ENCODE results near the gene PXDC1. TPM values are rescaled to one million over a fixed set of nuclear protein-coding genes. Genes with fewer than 3 reads are reported as not detected.

Gene PXDC1
- total RNA-seq, 1 experiment from 2014 or later: 6.3 TPM

DNA sequence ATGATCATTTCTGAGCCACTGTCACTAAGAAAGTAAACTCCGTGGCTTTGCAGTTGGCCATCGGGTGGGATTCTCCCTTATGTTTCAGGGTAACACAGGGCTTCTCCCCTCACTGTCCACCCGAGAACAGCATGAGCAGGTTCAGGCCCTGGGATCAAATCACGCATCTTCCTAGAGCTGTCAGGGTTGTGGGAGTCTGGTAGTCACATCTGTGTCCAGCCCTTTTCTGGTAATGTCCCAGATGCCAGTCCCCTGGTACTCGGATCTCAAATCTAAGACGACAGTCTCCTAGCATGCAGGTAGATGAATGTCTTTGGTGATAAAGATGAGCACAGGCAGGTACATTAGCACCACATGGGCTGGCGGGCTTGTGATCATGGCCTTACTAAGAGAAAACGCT lies 4.8 kb downstream of the PXDC1 start:
- ChIA-PET RAD21 (ENCODE audit: low non-redundant PET in 1 of 2, low total read pairs in 2 of 2, uncharacterized antibody in 2 of 2, unreplicated experiment in 2 of 2) (no interaction called here), CTCF (no interaction called here), POLR2A (no interaction called here)
- Histone ChIP-seq H3K9ac (ENCODE audit: low read length) (no peak overlapping the region), H3K4me2 (ENCODE audit: low read length) (no peak overlapping the region), H3K27me3 (ENCODE audit: insufficient read depth, low read length) (no peaks in the 10 kb centered on the region), H3K4me3 (replicated peaks in 1 of 2; ENCODE audit: low read depth in 1 of 2, low read length in 2 of 2) (no peak overlapping the region), H4K20me1 (ENCODE audit: insufficient read depth) (no peaks in the 10 kb centered on the region), H3K36me3 (ENCODE audit: control insufficient read depth in 1 of 2, insufficient read depth in 2 of 2, low read length in 2 of 2) (no peaks in the 10 kb centered on the region), H3K9me3 (ENCODE audit: control insufficient read depth in 1 of 2, insufficient read depth in 1 of 2, low read depth in 1 of 2, low read length in 2 of 2) (no peaks in the 10 kb centered on the region), H2AFZ (ENCODE audit: low read depth, low read length, poor library complexity, severe bottlenecking) (no peak overlapping the region), H3K9me2 (ENCODE audit: insufficient read depth) (no peaks in the 10 kb centered on the region), H3K27ac (ENCODE audit: low read depth, low read length) (no peak overlapping the region), H3K79me2 (ENCODE audit: insufficient read depth, low read length) (peaks cover 11% of the 10 kb centered on the region; the same call in 1 of the 2 replicates), H3K4me1 (ENCODE audit: control insufficient read depth in 1 of 2, insufficient read depth in 2 of 2, low read length in 2 of 2) (peaks cover 9 to 51% of the 10 kb centered on the region in 2 experiments; a peak in 3 of 4 replicates)
- ATAC-seq (no peak), DNase-seq (ENCODE audit: low read depth, low spot score) (no peak)
- TF ChIP-seq CBX3 (IDR thresholded peaks at IDR 0.05; ENCODE audit: low read depth): no peak
- TF ChIP-seq POLR2AphosphoS5 (IDR thresholded peaks at IDR 0.05; ENCODE audit: low read depth, low read length): no peak
- TF ChIP-seq POLR2A (IDR thresholded peaks at IDR 0.05; ENCODE audit: borderline replicate concordance, extremely low read depth, insufficient read depth, insufficient read length): no peak
- no peak for TF ChIP-seq ELF1 (IDR thresholded peaks at IDR 0.05; ENCODE audit: borderline replicate concordance, low read depth)
- no peak for TF ChIP-seq ZFX (IDR thresholded peaks at IDR 0.05)
- no peak for TF ChIP-seq EZH2 (IDR thresholded peaks at IDR 0.05)
- TF ChIP-seq TCF7L2 (IDR thresholded peaks at IDR 0.05; ENCODE audit: borderline replicate concordance, extremely low read depth, insufficient read depth, insufficient read length): no peak
- TF ChIP-seq, protein P1, sequence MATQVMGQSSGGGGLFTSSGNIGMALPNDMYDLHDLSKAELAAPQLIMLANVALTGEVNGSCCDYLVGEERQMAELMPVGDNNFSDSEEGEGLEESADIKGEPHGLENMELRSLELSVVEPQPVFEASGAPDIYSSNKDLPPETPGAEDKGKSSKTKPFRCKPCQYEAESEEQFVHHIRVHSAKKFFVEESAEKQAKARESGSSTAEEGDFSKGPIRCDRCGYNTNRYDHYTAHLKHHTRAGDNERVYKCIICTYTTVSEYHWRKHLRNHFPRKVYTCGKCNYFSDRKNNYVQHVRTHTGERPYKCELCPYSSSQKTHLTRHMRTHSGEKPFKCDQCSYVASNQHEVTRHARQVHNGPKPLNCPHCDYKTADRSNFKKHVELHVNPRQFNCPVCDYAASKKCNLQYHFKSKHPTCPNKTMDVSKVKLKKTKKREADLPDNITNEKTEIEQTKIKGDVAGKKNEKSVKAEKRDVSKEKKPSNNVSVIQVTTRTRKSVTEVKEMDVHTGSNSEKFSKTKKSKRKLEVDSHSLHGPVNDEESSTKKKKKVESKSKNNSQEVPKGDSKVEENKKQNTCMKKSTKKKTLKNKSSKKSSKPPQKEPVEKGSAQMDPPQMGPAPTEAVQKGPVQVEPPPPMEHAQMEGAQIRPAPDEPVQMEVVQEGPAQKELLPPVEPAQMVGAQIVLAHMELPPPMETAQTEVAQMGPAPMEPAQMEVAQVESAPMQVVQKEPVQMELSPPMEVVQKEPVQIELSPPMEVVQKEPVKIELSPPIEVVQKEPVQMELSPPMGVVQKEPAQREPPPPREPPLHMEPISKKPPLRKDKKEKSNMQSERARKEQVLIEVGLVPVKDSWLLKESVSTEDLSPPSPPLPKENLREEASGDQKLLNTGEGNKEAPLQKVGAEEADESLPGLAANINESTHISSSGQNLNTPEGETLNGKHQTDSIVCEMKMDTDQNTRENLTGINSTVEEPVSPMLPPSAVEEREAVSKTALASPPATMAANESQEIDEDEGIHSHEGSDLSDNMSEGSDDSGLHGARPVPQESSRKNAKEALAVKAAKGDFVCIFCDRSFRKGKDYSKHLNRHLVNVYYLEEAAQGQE (IDR thresholded peaks at IDR 0.05; ENCODE audit: low read depth): no peak
- TF ChIP-seq, protein P2, sequence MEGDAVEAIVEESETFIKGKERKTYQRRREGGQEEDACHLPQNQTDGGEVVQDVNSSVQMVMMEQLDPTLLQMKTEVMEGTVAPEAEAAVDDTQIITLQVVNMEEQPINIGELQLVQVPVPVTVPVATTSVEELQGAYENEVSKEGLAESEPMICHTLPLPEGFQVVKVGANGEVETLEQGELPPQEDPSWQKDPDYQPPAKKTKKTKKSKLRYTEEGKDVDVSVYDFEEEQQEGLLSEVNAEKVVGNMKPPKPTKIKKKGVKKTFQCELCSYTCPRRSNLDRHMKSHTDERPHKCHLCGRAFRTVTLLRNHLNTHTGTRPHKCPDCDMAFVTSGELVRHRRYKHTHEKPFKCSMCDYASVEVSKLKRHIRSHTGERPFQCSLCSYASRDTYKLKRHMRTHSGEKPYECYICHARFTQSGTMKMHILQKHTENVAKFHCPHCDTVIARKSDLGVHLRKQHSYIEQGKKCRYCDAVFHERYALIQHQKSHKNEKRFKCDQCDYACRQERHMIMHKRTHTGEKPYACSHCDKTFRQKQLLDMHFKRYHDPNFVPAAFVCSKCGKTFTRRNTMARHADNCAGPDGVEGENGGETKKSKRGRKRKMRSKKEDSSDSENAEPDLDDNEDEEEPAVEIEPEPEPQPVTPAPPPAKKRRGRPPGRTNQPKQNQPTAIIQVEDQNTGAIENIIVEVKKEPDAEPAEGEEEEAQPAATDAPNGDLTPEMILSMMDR (IDR thresholded peaks at IDR 0.05 in 2 of 3, conservative IDR thresholded peaks at IDR 0.05 in 1 of 3; ENCODE audit: borderline replicate concordance in 1 of 3, insufficient read depth in 1 of 3, low read depth in 2 of 3, low read length in 2 of 3): no peak
- no peak for TF ChIP-seq YY1 (IDR thresholded peaks at IDR 0.05; ENCODE audit: extremely low read depth, insufficient replicate concordance, low read depth, low read length)
- TF ChIP-seq ZNF274 (IDR thresholded peaks at IDR 0.05; ENCODE audit: low read depth, low read length): no peak
- no peak for TF ChIP-seq CEBPB (IDR thresholded peaks at IDR 0.05; ENCODE audit: low read depth)
- no peak for TF ChIP-seq EZH2phosphoT487 (IDR thresholded peaks at IDR 0.05; ENCODE audit: borderline replicate concordance)
- no peak for TF ChIP-seq JUND (IDR thresholded peaks at IDR 0.05)
- TF ChIP-seq SIN3A (IDR thresholded peaks at IDR 0.05; ENCODE audit: low read depth): no peak
- TF ChIP-seq SP1 (IDR thresholded peaks at IDR 0.05; ENCODE audit: low read depth): no peak
- TF ChIP-seq, protein P3, sequence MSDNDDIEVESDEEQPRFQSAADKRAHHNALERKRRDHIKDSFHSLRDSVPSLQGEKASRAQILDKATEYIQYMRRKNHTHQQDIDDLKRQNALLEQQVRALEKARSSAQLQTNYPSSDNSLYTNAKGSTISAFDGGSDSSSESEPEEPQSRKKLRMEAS (IDR thresholded peaks at IDR 0.05): no peak
- no peak for TF ChIP-seq FOSL1 (IDR thresholded peaks at IDR 0.05; ENCODE audit: low read depth)
- TF ChIP-seq, protein P4, sequence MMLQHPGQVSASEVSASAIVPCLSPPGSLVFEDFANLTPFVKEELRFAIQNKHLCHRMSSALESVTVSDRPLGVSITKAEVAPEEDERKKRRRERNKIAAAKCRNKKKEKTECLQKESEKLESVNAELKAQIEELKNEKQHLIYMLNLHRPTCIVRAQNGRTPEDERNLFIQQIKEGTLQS (IDR thresholded peaks at IDR 0.05): no peak
- TF ChIP-seq, protein P5, sequence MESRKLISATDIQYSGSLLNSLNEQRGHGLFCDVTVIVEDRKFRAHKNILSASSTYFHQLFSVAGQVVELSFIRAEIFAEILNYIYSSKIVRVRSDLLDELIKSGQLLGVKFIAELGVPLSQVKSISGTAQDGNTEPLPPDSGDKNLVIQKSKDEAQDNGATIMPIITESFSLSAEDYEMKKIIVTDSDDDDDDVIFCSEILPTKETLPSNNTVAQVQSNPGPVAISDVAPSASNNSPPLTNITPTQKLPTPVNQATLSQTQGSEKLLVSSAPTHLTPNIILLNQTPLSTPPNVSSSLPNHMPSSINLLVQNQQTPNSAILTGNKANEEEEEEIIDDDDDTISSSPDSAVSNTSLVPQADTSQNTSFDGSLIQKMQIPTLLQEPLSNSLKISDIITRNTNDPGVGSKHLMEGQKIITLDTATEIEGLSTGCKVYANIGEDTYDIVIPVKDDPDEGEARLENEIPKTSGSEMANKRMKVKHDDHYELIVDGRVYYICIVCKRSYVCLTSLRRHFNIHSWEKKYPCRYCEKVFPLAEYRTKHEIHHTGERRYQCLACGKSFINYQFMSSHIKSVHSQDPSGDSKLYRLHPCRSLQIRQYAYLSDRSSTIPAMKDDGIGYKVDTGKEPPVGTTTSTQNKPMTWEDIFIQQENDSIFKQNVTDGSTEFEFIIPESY (IDR thresholded peaks at IDR 0.05; ENCODE audit: extremely low read depth, insufficient replicate concordance, low read length): no peak
- no TSS peak for BruUV-seq (replicated peaks)
- intact Hi-C loops (cut with micrococcal nuclease): loop anchor here (10.0 kb wide), 1 partner anchor 468 kb away; no protein-coding TSS in a partner anchor
